Stimulated activated CD8-positive, alpha-beta memory T cell treated with anti-CD3 and anti-CD28 coated beads, Interleukin-15, amount 100 ng/mL, for 24 hours (primary cell): Measurements from ENCODE around the gene C14orf132.

Experiments
- DNase-seq: peaks from one replicate; pipeline ENCODE4 v3.0.0-alpha.2; 2020; ENCODE audit warnings: low read depth

The C14orf132 gene

GRCh38 chr14:96119947-96120346 lies 80.8 kb downstream of the C14orf132 start:
- no peak for DNase-seq

GRCh38 chr14:96120392-96120791 lies 81.2 kb downstream of the C14orf132 start:
- DNase-seq: no peak

GRCh38 chr14:96120941-96121340 lies 81.8 kb downstream of the C14orf132 start:
- DNase-seq: no peak

GRCh38 chr14:96121660-96122395 lies 82.7 kb downstream of the C14orf132 start:
- no peak for DNase-seq

- DNase-seq: no peak
Measured at GRCh38 chr14:96122496-96122895, 83.3 kb downstream of the C14orf132 start.

GRCh38 chr14:96125536-96125935 lies 86.4 kb downstream of the C14orf132 start:
- no peak for DNase-seq

GRCh38 chr14:96126339-96126782 lies 87.2 kb downstream of the C14orf132 start:
- DNase-seq: no peak

GRCh38 chr14:96126783-96127271 lies 87.7 kb downstream of the C14orf132 start:
- no peak for DNase-seq

- DNase-seq: no peak
Measured at GRCh38 chr14:96129128-96129736, 90.1 kb downstream of the C14orf132 start.

GRCh38 chr14:96130391-96130790 lies 91.2 kb downstream of the C14orf132 start:
- no peak for DNase-seq

- DNase-seq: no peak
Measured at GRCh38 chr14:96130854-96131253, 91.7 kb downstream of the C14orf132 start.

GRCh38 chr14:96131836-96132235 lies 92.7 kb downstream of the C14orf132 start:
- no peak for DNase-seq

- DNase-seq: no peak
Measured at GRCh38 chr14:96134508-96134907, 95.3 kb downstream of the C14orf132 start.

- DNase-seq: no peak
Measured at GRCh38 chr14:96135285-96135684, 96.1 kb downstream of the C14orf132 start.

GRCh38 chr14:96136371-96137005 lies 97.3 kb downstream of the C14orf132 start:
- no peak for DNase-seq

- DNase-seq: no peak
Measured at GRCh38 chr14:96138241-96138640, 99.1 kb downstream of the C14orf132 start.

GRCh38 chr14:96139169-96139568 lies 100.0 kb downstream of the C14orf132 start:
- DNase-seq: no peak

GRCh38 chr14:96139879-96140278 lies 100.7 kb downstream of the C14orf132 start:
- no peak for DNase-seq

- DNase-seq: no peak
Measured at GRCh38 chr14:96140952-96141351, 101.8 kb downstream of the C14orf132 start.
